K562 (cell line): ENCODE data around the gene CRB2. TPM values are rescaled to one million over a fixed set of nuclear protein-coding genes. Genes with fewer than 3 reads are reported as not detected.

Experiments used
- BRCA1 ChIP-seq, 2 experiments: fragments of 450-650 bp in 1 of 2; sonication (generic) in 1 of 2; formaldehyde crosslinking in 1 of 2; IDR thresholded peaks; 2 replicates each; pipeline versions ENCODE4 v1.5.0 to v1.6.1; 2017 to 2020; ENCODE audit warnings: mild to moderate bottlenecking in 1 of 2, missing genetic modification reagents in 1 of 2
- CAMTA2 ChIP-seq: fragments of 250-450 bp; sonication (Bioruptor Pico); conservative IDR thresholded peaks from 2 replicates; pipeline ENCODE4 v1.5.1; 2022
- KDM5B ChIP-seq: fragments of 200-600 bp; sonication (generic); IDR thresholded peaks from 2 replicates; pipeline ENCODE4 v1.6.1; 2012; ENCODE audit warnings: low read depth, mild to moderate bottlenecking, moderate library complexity, low read length, control low read depth, inconsistent platforms; ENCODE audit not compliant: insufficient replicate concordance
- MCM2 ChIP-seq: fragments of 450-650 bp; IDR thresholded peaks from 2 replicates; pipeline ENCODE4 v1.6.1; 2017; ENCODE audit warnings: low read depth, mild to moderate bottlenecking
- MEF2A ChIP-seq: IDR thresholded peaks from 2 replicates; pipeline ENCODE4 v1.6.1; 2011; ENCODE audit warnings: low read depth, mild to moderate bottlenecking, low read length, moderate library complexity; ENCODE audit not compliant: control insufficient read depth
- MEIS2 ChIP-seq: fragments of 450-650 bp; IDR thresholded peaks from 2 replicates; pipeline ENCODE4 v1.6.1; 2014; ENCODE audit warnings: mild to moderate bottlenecking; ENCODE audit not compliant: partially characterized antibody
- NR2C1 ChIP-seq, 2 experiments: fragments of 450-650 bp; IDR thresholded peaks; 2 replicates each; pipeline ENCODE4 v1.6.1; 2017; ENCODE audit warnings: mild to moderate bottlenecking in 2 of 2, antibody characterized with exemption in 1 of 2, inconsistent platforms in 1 of 2, missing compliant biosample characterization in 1 of 2, missing genetic modification characterization in 1 of 2
- PHB ChIP-seq: fragments of 250-450 bp; sonication (Bioruptor Pico); IDR thresholded peaks from 2 replicates; pipeline ENCODE4 v1.5.0; 2021
- PHB2 ChIP-seq: fragments of 450-650 bp; IDR thresholded peaks from 2 replicates; pipeline ENCODE4 v1.6.1; 2017; ENCODE audit warnings: low read depth
- SAP30 ChIP-seq: fragments of 200-600 bp; sonication (generic); IDR thresholded peaks from 2 replicates; pipeline ENCODE4 v1.6.1; 2012; ENCODE audit warnings: borderline replicate concordance, low read depth, mild to moderate bottlenecking, moderate library complexity, low read length, control low read depth, inconsistent platforms; ENCODE audit not compliant: insufficient read depth, poor library complexity, severe bottlenecking
- SIN3B ChIP-seq: fragments of 450-650 bp; IDR thresholded peaks from 2 replicates; pipeline ENCODE4 v1.6.1; 2017; ENCODE audit warnings: low read depth, mild to moderate bottlenecking, moderate library complexity
- SMAD3 ChIP-seq: fragments of 450-650 bp; formaldehyde crosslinking; conservative IDR thresholded peaks from 2 replicates; pipeline ENCODE4 v1.4.0; 2020; ENCODE audit warnings: mild to moderate bottlenecking
- STAT5A ChIP-seq: IDR thresholded peaks from 2 replicates; pipeline ENCODE4 v1.6.1; 2012; ENCODE audit warnings: low read length, inconsistent platforms, borderline replicate concordance
- TAF1 ChIP-seq: IDR thresholded peaks from 2 replicates; pipeline ENCODE4 v1.6.1; 2011; ENCODE audit warnings: mild to moderate bottlenecking, low read length, moderate library complexity; ENCODE audit not compliant: insufficient read depth, control insufficient read depth, severe bottlenecking; ENCODE audit errors: extremely low read depth
- XRCC5 ChIP-seq: fragments of 200-400 bp; formaldehyde crosslinking; IDR thresholded peaks from 2 replicates; pipeline ENCODE4 v1.6.1; 2017; ENCODE audit warnings: low read depth, mild to moderate bottlenecking, low read length
- polyA plus RNA-seq, 8 experiments: library from polyadenylated mRNA; depleted of rRNA in 4 of 8; stranded (reverse) in 5 of 8; unstranded in 3 of 8; fragments of >200 nt; fragmentation: Nextera tagmentation in 2 of 8; fragmentation: Illumina TruSeq in 1 of 8; extraction: Ambion mirVana in 2 of 8; extraction: Trizol in 1 of 8; gene quantifications; 2 replicates each; pipeline versions ENCODE4 v1.2.1 to v1.2.3, GENCODE V29; 2011 to 2014; ENCODE audit warnings: inconsistent platforms in 1 of 8, missing spikeins in 1 of 8
- total RNA-seq, 7 experiments: library from RNA; depleted of rRNA in 6 of 7; stranded (reverse); fragments of >200 nt in 6 of 7; fragmentation: Illumina TruSeq in 2 of 7; extraction: Trizol in 2 of 7; gene quantifications; 2 replicates each; pipeline versions ENCODE4 v1.2.1 to v1.2.3, GENCODE V29; 2011 to 2021; ENCODE audit warnings: low replicate concordance in 1 of 7
- TF ChIP-seq, protein P1 (sequence below): fragments of 150-350 bp; conservative IDR thresholded peaks from 2 replicates; pipeline ENCODE4 v1.6.1; 2014; ENCODE audit warnings: low read length
- TF ChIP-seq, protein P2 (sequence below), 2 experiments: fragments of 450-650 bp; IDR thresholded peaks; 2 replicates each; pipeline ENCODE4 v1.6.1; 2018; ENCODE audit warnings: mild to moderate bottlenecking in 2 of 2, low read depth in 1 of 2; ENCODE audit not compliant: partially characterized antibody in 2 of 2
- TF ChIP-seq, protein P3 (sequence below): fragments of 450-650 bp; IDR thresholded peaks from 2 replicates; pipeline ENCODE4 v1.6.1; 2016; ENCODE audit warnings: borderline replicate concordance

Gene CRB2
- total and polyA plus RNA-seq, 9 of the 15 experiments (the other 6 are each of a cell fraction or from before 2014, with no cell fraction given): 0.13 to 1.2 (median 0.25) TPM; not detected in 2

DNA sequence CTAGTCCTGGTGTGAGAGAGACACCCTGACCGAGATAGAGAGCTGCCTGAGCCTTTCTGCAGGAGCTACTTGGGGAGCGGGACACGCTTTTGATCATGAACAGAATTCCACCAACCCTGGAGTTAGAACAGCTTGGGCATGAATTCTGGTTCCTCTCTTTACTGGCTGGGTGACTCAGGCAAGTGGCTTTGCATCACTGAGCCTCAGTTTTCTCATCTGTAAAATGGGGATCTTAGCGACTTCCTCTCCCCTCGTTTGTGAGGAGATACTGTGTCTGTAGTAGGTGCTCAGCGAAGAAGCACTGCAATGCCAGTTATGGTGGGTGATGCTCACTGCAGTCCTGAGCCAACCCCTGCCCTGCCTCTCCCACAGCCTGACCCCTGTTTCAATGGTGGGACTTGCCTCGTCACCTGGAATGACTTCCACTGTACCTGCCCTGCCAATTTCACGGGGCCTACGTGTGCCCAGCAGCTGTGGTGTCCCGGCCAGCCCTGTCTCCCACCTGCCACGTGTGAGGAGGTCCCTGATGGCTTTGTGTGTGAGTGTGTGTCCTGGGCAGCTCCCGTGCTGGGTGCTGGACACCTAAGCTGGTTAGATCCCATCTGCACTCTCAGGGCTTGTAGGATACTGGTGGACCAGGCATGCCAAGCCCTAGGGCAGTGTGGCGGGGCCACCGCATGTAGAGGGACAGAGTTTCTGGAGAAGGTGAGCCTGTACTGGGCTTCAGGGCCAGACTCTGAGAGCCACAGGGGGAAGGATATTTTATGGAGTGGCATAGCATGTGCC, 16.0 kb downstream of the CRB2 start (continued):
- TF ChIP-seq SAP30 (no peak), MEF2A (no peak), MEIS2 (no peak), SIN3B (no peak), TAF1 (no peak), KDM5B (no peak), BRCA1 (IDR thresholded peaks at IDR 0.05) (no peak), BRCA1 (CRISPR knock-in tag; IDR thresholded peaks at IDR 0.05) (no peak), XRCC5 (no peak), MCM2 (no peak), CAMTA2 (no peak), SMAD3 (CRISPR knock-in tag) (no peak), NR2C1 (IDR thresholded peaks at IDR 0.05) (no peak), NR2C1 (tag; IDR thresholded peaks at IDR 0.05) (no peak), PHB2 (no peak), STAT5A (no peak), PHB (CRISPR knock-in tag) (no peak)
- TF ChIP-seq, protein P1, sequence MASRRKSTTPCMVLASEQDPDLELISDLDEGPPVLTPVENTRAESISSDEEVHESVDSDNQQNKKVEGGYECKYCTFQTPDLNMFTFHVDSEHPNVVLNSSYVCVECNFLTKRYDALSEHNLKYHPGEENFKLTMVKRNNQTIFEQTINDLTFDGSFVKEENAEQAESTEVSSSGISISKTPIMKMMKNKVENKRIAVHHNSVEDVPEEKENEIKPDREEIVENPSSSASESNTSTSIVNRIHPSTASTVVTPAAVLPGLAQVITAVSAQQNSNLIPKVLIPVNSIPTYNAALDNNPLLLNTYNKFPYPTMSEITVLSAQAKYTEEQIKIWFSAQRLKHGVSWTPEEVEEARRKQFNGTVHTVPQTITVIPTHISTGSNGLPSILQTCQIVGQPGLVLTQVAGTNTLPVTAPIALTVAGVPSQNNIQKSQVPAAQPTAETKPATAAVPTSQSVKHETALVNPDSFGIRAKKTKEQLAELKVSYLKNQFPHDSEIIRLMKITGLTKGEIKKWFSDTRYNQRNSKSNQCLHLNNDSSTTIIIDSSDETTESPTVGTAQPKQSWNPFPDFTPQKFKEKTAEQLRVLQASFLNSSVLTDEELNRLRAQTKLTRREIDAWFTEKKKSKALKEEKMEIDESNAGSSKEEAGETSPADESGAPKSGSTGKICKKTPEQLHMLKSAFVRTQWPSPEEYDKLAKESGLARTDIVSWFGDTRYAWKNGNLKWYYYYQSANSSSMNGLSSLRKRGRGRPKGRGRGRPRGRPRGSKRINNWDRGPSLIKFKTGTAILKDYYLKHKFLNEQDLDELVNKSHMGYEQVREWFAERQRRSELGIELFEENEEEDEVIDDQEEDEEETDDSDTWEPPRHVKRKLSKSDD: no peak
- TF ChIP-seq, protein P2, sequence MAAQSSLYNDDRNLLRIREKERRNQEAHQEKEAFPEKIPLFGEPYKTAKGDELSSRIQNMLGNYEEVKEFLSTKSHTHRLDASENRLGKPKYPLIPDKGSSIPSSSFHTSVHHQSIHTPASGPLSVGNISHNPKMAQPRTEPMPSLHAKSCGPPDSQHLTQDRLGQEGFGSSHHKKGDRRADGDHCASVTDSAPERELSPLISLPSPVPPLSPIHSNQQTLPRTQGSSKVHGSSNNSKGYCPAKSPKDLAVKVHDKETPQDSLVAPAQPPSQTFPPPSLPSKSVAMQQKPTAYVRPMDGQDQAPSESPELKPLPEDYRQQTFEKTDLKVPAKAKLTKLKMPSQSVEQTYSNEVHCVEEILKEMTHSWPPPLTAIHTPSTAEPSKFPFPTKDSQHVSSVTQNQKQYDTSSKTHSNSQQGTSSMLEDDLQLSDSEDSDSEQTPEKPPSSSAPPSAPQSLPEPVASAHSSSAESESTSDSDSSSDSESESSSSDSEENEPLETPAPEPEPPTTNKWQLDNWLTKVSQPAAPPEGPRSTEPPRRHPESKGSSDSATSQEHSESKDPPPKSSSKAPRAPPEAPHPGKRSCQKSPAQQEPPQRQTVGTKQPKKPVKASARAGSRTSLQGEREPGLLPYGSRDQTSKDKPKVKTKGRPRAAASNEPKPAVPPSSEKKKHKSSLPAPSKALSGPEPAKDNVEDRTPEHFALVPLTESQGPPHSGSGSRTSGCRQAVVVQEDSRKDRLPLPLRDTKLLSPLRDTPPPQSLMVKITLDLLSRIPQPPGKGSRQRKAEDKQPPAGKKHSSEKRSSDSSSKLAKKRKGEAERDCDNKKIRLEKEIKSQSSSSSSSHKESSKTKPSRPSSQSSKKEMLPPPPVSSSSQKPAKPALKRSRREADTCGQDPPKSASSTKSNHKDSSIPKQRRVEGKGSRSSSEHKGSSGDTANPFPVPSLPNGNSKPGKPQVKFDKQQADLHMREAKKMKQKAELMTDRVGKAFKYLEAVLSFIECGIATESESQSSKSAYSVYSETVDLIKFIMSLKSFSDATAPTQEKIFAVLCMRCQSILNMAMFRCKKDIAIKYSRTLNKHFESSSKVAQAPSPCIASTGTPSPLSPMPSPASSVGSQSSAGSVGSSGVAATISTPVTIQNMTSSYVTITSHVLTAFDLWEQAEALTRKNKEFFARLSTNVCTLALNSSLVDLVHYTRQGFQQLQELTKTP (IDR thresholded peaks at IDR 0.05; ENCODE audit: low read depth in 1 of 2, partially characterized antibody in 2 of 2): no peak
- TF ChIP-seq, protein P3, sequence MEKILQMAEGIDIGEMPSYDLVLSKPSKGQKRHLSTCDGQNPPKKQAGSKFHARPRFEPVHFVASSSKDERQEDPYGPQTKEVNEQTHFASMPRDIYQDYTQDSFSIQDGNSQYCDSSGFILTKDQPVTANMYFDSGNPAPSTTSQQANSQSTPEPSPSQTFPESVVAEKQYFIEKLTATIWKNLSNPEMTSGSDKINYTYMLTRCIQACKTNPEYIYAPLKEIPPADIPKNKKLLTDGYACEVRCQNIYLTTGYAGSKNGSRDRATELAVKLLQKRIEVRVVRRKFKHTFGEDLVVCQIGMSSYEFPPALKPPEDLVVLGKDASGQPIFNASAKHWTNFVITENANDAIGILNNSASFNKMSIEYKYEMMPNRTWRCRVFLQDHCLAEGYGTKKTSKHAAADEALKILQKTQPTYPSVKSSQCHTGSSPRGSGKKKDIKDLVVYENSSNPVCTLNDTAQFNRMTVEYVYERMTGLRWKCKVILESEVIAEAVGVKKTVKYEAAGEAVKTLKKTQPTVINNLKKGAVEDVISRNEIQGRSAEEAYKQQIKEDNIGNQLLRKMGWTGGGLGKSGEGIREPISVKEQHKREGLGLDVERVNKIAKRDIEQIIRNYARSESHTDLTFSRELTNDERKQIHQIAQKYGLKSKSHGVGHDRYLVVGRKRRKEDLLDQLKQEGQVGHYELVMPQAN: no peak
